HG02642 (cell line): ENCODE measurements around the gene MRC2.

Source experiments
- ATAC-seq: cut with Tn5 transposase; IDR thresholded peaks from one replicate; pipeline ENCODE4 v1.9.1; 2021; ENCODE audit warnings: mild to moderate bottlenecking; ENCODE audit not compliant: unreplicated experiment, poor library complexity

The MRC2 gene

DNA sequence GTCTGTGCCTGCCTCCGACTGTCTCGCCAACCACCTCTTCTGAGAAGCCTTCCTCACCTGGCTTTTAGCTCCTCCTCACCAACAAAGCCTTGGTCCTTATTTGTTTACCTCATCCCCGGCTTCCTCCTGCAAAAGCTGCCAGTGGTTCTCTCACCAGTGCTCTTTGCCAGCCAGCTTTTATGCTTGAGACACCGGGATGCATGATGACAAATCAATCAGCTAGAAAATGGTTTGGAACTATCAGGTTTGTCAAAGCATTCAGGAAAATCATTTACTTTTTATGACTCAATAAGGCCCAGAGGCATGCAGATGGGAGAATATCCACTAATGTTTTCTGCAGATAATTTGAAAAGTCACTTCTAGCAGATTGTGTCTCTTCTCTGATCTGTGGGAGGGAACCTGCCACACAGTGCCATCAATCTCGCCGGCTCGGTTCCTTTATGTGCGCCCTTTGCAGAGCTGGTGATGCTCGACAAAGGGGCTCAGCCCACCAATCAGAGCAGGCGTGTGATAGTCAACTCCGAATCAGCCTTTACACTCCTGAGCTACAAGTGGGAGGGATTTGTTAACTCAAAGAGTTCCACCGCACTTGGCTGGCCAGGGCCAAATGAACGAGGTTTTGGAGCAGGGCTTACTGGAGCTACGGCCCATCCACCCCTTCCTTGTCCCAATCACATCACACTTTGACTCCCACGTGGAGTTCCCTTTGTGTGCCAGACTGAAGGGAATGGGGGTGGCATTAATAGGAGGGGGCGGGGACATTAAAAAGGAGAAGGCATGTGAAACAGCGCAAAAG lies 85.8 kb downstream of the MRC2 start:
- no peak for ATAC-seq

DNA sequence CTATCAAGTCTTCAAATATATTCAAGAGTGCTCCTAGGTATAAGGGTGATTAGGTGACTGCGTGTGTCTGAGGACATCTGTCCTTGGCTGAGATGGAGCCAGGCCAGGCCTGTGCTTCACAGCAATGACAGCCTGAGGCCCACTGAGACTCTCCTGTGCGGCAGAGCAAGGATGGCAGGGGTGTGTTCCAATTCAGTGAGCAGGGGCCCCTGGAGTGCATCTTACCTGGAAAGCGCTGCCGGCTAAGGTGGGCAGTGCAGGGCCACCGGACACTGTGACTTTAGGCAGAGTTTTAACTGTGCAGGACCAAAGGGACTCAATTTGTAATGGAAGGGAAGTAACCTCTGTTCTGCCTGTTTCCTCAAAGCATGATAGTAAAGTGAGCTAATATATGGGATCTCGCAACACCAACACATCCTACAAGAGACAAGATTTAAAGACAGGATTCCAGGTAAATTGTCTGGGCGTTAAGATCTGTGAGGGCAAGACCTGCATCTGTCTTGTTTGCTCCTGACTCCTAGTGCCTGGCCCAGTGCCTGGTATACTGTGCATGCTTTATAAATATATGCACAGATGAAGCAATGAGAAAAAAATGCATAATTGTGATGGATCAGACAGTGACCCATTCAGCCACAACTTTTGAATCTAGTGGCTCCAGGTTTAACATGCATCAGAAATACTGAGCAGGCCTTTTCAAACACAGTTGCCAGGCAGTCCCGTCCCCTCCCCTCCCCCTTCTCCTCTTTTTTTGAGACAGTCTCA lies 86.7 kb downstream of the MRC2 start:
- no peak for ATAC-seq

DNA sequence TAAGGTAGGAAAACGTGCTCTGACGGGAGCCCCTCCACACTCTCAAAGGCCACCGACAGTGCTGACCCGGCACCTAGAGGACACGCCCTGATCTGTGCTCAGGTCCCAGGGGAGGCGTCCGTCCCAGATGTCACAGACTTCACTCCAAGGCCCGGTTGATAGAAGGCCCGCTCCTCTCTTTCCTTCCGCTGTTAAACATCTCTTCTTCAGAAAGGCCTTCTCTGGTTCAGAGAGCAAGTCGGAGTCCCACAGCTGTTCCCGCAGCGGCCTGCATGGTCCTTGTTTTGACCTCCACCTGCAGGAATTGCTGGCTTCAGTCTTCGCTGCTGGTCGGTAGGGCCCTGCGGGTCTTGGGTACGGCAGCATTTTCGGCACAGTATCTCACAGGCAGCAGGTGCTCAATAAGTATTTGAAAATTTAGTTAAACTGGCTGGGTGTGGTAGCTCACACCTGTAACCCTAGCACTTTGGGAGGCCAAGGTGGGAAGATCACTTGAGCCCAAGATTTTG lies 88.5 kb downstream of the MRC2 start:
- no peak for ATAC-seq

DNA sequence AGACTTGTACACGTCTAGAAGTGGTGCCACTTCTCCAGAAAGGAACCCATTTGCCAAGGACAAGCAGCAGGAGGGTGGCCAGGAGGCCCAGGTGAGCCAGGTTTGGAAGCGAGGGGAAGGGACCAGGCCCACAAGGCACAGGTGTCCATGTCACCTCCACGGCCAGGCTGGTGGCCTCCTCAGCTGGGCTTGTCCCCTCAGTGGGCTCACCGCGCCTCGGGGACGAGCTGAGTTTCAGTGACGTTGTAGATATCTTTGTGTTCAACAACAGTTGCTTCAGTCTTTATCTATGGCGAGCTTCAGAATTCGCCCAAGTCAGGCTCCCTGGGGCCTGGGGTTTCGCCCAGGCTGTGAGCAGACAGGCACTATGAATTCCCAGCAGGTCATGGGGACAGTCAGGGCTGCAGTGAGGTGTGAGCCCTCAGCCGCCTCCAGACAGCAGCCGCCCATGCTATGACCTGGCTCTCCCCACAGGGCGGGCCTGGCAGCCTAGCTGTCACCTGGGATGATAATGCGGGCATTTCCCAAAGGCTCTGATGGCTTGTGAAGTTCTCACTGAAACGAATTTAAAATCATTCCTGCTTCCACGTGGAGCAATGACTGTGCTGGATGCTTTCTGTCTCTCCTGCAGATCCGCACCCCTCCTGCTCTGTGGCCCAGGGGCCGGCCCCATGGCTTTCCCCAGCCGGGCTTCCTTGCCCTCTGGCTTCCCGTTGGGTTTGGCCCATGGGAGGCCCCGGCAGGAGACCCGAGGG lies 89.5 kb downstream of the MRC2 start:
- ATAC-seq, result no peak

DNA sequence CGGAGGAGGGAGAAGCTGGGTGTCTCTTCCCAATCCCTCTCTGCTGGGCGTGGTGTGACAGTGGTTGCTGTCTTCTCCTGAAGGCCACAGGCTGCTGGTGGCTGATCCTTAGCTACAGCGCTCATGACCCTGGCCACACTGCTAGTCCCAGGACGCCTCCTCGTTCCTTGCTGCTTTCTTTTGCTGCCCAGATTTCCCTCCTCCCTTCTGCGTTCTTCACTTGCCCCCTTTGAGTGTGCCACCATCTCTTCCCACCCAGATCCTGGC lies 90.1 kb downstream of the MRC2 start:
- ATAC-seq, result no peak

DNA sequence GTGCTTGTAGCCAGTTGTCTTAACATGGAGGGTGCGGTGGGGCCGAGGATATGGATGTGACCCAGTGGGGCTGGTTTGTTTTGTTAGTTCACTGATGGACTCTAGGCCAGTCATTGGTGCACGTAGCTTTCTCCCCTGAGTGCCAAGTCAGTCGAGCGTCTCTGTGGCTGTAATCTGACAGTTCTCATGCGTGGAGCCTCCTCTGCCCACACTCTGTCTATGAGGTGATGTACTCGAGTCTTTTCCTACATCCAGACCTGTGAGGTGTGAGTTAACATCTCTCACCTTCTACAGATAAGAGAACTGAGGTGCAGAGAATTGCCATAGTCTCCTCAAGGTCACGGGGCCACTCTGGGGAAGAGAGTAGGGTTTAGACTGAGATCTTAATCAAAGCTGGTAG lies 90.4 kb downstream of the MRC2 start:
- ATAC-seq, result no peak

DNA sequence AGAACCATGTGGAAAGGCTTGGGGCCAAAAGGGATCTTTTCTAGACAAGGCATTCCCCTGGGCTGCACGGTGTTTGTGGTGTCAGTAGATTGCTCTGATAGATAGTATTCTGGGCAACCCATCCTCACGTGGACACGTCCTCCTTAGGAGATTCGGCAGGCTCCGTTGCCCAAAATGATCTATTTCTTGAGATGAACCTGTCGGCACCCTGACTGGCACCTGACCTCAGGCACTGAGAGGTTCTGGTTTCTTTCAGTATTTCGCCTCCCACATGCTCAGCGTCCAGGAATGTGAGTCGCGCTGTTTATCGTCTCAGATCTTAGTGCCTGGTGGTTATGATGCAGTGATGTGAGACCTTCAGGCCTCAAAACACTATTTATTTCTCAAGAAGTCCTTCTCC lies 91.0 kb downstream of the MRC2 start:
- ATAC-seq, result no peak

DNA sequence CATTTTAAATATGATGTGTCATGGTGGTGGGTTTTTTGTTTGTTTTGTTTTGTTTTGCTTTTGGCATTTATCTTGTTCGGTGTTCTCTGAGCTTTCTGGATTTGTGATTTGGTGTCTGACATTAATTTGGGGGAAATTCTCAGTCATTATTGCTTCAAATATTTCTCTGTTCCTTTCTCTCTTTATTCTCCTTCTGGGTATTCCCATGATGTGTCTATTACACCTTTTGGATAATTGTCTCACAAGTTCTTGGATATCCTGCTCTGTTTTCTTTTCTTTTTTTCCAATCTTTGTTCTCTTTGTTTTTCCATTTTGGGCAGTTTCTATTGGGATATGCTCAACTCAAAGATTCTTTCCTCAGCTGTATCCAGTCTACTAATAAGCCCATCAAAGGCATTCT lies 92.1 kb downstream of the MRC2 start:
- ATAC-seq, result no peak

DNA sequence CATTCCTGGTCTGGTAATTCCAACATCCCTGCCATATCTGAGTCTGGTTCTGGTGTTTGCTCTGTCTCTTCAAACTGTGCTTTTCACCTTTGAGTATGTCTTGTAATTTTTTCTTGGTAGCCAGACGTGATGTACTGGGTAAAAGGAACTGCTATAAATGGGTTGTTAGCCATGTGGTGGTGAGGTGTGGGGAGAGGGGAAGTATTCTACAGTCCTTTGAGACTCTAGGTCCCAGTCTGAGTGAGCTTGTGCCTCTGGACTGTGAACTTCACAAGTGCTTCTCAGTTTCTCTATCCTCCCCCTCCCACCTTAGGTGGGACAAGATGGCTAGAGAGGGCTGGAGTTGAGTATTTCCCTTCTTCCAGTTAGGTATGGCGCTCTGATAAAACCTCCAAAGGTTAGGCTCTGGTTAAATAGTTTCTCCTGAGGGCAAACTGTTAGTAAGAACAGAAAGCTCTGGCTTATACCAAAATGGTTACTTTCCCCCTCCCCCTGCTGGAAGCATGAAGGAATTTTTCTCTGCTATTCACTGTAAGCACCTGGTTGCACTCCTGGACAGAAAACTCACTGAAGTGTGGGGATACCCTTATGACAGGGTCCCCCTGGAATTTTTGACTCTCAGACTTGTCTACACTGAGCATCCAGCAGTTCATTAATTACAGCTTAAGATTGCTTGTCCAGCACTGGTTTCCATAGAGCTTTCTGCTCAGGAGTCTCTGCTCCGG lies 92.8 kb downstream of the MRC2 start:
- no peak for ATAC-seq

DNA sequence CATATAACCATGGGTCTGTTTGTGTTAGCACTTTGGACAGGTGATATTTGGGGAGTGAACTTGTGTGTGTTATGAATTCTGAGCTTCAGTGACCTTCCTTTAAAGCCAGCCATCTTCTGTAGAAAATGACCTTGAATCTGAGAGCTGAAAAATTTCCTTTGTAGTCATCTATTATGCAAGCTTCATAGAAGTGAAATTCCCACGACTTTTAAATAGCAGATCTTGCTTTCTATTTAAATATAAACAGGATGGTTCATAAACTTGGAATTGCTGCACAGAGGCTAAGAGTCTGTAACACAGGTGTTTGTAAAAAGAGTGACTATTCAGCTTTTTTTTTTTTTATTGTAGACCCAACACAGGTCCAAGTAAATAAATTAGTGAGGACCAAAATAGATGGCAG lies 95.2 kb downstream of the MRC2 start:
- ATAC-seq, result no peak

DNA sequence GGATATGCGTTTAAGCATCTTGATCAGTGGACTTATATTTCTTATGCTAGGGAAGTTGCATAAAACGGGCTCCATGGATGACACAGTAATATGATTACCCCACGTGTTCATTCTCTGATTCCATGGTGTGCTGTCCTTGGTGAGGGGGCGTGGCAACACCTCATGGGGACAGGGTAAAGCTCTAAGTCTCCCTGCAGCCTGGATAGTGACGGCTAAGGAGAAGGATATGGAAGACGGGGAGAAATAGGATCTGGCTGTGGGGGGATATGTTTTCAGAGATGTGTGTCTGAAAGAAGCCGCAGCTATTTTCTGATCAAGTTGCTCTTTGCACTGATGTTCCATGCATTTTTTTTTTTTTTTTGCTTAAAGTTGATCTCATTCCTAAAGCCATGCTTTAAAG lies 96.4 kb downstream of the MRC2 start:
- ATAC-seq, result no peak

DNA sequence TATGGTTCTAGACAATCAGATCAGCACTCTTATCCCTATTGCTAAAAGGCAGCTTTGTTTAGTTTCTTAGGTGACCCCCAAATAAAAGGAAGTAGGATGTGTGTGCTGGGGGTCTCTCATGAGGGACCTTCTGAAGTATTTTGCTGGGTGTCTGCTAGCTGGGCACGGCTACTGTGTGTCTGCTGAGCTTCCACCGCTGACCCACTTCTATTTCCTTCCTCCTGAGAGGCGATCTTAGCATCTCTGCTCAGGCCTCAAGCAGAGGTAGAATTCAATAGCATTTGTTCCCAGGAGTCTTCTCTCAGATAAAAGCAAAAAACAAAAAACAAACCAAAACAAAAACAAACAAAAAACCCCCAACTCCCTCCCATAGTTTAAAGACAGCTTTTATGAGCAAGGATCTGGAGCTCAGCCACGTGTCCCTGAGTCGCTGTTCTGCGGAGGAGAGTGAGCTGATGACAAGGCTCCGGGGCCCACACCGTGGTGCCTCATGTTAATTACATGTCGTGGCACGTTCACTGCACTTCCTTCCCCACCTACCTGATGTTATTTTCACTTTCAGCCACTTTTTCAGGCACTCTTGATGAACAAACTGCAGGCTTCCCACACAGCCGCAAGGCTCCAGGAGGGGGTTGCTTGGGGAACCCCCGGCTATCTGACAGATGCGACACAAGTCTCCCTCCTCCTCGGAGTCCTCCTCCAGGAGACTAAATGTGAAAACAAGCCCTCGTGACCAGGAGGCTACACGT lies 97.1 kb downstream of the MRC2 start:
- peak; percentile 95 for ATAC-seq

DNA sequence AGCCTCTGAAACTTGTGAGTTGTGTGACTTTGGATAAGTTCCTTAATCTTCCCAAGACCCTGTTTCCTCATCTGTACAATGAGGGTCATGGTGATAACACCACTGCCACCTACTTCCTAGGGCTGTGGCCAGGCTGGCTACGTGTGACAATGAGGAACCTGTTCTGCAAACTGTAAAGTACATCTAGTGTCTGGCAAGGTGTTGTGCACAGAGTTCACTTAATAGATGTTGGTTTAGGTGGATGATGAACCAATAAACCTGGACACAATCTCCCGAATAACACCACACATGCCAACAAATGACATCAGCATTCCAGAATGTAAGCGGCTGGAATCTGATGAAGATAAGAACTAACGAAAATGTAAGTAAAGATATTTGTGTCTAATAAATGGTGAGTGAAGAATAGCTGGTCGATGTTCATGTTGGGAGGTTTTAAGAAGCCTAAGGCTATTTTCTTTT lies 98.3 kb downstream of the MRC2 start:
- ATAC-seq, result no peak

DNA sequence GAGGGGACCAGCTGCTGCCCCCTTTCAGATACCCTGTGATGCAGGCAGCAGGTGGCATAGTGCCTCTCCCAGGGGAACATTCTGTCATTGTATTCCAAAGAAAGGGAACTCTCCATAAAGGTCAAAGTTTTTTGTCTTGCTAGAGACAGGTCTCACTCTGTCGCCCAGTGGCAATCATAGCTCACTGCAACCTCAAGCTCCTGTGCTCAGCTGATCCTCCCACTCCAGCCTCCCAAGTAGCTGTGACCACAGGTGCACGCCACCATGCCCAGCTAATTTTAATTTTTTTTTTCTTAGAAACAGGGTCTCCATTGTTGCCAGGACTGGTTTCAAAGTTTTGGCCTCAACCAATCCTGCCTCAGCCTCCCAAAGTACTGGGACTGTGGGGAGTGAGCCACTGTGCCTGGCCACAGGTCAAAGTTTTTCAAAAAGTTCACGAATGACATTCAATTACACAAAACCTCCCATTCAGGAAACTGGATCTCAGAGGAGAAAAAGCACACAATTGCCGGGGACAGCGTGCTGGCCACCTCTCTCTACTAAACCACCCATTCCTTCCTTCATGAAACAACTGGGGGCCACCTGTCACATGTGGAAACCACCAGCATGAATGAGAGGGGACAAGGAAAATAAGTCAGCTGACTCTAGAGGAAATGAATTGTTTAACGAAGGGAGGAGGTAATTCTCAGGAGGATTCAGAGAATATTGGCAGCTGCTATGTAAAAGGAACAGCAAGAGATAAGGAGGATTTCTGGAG lies 100.6 kb downstream of the MRC2 start:
- ATAC-seq, result no peak

DNA sequence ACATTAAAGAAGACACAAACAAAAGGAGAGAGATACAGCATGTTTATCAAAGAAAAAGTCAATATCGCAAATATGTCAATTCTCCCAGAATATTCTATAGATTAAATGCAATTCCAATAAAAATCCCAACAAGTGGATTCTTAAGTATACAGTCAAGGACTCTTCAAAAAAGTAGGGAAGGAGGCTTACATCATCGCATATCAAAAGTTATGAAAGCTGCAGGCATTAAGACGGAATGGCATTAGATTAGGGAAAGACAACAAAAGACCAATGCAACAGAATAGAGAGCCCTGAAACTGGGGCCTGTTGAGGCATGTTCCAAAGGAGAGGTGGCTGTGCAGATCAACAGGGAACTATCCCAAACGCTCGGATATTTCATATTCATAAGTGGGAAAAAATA lies 104.7 kb downstream of the MRC2 start:
- ATAC-seq, result no peak

DNA sequence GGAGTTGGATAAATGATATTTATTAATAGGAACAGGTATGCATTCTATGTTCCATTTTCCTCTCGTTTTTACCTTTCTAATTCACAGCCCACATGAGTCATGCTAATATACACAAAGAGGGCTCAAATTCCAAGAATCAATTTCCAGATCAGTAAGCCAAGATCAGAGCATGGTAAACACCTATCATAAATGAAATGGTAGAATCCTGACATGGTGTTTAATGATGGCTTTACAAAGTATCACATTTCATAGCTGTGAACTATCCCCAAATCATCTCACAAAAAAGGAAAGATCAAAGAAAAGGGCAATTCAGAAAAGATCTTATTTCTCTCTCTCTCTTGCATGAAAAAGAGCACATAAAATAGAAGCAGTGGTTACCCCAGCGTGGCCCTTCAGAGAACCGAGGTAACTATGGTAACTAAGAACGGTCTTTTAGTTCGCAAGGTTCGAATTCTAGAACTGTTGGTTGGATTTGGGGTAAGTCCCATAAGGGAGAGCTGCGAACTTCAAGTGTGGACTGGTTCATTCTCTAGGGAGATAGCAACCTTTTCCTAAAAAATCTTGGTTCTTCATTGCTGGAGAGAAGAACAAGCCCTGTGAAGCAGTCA lies 107.7 kb downstream of the MRC2 start:
- no peak for ATAC-seq

DNA sequence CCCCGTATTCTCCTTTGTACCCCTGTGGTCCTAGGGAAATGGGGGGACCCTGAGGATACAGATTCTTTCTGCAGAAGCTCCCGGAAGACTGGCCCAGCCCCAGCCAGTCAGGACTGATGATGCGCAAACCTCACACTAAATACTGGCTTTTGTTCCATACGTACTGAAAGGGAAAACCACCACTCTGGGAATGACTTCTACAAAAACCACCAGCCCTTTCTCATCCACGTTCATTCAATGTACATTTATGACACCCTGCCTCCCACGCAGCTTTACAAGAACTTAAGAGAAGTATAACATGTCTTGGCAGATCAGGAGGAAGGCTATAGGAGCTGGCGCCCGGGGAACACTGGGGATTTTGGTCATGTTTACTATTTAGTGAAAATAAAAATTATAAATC lies 110.0 kb downstream of the MRC2 start:
- no peak for ATAC-seq

DNA sequence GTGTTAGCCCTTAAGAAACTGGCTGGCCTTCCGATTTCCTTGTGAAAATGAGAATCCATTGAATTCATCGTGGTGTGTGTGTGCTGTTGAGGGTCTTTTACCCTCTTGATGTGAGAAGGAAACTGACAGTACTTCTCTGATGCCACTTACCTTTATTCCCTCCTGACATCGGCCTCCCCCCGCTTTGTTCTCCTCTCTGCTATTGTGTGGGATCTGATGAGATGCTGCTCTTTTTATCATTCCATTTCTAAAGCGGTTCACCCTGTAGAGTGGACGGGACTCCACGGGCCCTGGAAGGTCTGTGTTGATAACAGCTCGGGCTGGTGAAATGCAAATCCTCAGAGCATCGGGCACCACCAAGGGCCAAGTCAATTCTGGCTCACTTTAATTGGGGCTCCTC lies 110.8 kb downstream of the MRC2 start:
- ATAC-seq, result no peak
